ENCODE measurements around the gene FXYD5.

FXYD5 gene

DNA sequence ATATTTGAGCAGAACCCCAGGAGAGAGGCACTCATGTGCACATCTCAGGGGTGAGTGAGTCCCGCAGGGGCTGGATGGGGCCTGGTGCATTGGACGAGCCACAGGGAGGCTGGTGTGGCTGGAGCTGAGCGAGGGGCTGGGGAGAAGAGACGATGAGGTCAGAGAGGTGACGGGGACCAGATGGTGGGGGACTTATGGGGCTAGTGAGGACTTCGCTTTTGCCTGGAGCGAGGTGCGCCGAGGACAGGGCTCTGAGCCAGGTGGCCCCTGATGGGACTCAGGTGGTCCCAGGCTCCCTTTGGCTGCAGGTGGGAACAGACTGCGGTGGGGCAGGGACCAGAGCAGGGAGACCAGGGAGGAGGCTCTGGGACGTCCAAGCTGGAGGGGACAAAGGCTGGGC lies 45.8 kb upstream of the FXYD5 start:
- no peak overlapping the region for H3K4me3 ChIP-seq (replicated peaks; ENCODE audit: low read depth, low read length)
- no peak for DNase-seq (ENCODE audit: extremely low read depth, low read depth)
- TF ChIP-seq, protein P1, sequence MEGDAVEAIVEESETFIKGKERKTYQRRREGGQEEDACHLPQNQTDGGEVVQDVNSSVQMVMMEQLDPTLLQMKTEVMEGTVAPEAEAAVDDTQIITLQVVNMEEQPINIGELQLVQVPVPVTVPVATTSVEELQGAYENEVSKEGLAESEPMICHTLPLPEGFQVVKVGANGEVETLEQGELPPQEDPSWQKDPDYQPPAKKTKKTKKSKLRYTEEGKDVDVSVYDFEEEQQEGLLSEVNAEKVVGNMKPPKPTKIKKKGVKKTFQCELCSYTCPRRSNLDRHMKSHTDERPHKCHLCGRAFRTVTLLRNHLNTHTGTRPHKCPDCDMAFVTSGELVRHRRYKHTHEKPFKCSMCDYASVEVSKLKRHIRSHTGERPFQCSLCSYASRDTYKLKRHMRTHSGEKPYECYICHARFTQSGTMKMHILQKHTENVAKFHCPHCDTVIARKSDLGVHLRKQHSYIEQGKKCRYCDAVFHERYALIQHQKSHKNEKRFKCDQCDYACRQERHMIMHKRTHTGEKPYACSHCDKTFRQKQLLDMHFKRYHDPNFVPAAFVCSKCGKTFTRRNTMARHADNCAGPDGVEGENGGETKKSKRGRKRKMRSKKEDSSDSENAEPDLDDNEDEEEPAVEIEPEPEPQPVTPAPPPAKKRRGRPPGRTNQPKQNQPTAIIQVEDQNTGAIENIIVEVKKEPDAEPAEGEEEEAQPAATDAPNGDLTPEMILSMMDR (IDR thresholded peaks at IDR 0.05; ENCODE audit: low read depth, low read length, missing control alignments): no peak

DNA sequence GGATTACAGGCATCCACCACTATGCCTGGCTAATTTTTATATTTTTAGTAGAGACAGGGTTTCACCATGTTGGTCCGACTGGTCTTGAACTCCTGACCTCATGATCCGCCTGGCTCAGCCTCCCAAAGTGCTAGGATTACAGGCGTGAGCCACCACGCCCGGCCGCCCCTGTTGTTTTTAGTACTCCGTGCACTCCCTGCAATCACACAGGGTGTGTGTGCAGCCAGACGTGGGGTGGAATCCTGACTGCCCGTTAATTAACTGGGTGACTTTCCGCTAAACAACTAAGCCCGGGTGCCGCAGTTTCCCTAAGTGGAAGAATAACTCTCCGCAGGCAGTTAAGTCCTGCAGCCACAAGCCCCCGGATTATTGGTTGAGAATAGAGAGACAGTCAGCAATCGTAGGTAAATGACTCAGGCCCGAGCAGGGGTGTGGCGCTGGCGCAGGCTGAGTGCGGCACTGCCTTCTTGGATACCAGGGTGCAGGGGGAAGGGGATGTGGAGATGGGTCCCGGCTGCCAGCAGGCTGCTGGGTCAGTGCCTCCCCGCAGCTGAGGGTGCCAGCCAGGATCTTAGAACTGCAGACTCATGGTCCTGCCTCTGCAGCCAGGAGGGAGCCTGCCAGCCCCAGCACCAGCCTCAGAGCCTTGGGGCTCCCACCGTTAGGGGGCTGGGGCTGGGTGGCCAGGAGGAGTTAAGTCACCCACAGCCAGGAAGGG lies 45.0 kb upstream of the FXYD5 start:
- H3K4me3 ChIP-seq (replicated peaks; ENCODE audit: low read depth, low read length): no peak overlapping the region
- TF ChIP-seq, protein P1 (IDR thresholded peaks at IDR 0.05; ENCODE audit: low read depth, low read length, missing control alignments): no peak
- no peak for DNase-seq (ENCODE audit: extremely low read depth, low read depth)

GRCh38 chr19:35110974-35111373 lies 43.6 kb upstream of the FXYD5 start:
- DNase-seq (ENCODE audit: extremely low read depth, low read depth): no peak
- TF ChIP-seq, protein P1 (IDR thresholded peaks at IDR 0.05; ENCODE audit: low read depth, low read length, missing control alignments): no peak
- H3K4me3 ChIP-seq (replicated peaks; ENCODE audit: low read depth, low read length): no peak overlapping the region

GRCh38 chr19:35112995-35113688 lies 41.4 kb upstream of the FXYD5 start:
- no peak for DNase-seq (ENCODE audit: extremely low read depth, low read depth)
- TF ChIP-seq, protein P1 (IDR thresholded peaks at IDR 0.05; ENCODE audit: low read depth, low read length, missing control alignments): no peak
- no peak overlapping the region for H3K4me3 ChIP-seq (replicated peaks; ENCODE audit: low read depth, low read length)

DNA sequence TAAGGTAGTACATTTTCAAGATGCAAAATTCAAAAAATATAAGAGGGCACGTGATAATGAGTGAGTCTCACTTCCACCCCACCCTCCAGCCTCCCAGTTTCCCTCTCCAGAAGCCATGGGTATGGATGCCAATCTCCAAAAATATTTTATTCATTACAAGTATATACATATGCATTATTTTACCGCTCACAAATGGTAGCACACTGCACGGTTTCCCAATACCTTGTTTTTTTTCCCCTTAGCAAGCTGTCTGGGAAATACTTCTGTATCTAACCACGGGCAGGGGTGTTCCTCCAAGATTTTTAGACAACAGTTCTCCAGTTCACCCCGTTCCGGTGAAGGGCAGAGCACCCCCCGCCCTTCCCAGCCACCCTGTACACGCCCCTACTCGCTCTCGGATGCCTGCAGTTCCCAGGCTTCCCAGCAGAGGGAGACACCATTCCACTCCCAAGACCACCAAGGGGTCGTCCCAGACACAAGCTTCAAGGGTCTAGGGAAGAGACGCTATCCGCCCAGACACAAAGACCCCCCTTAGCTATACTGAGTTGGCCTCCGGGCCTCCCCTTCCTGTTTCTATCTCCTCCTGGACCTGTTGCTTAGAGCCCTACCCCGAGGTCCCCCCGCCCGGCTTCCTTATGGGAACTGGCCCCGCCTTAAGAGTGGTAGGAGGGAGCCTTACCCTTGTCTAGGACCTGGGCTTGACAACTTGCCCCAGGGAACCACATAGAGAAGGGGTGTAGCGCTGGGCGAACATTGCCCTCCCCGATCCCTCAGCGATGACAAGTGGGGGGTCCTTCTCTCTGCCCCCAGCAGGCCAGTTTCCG lies 40.0 kb upstream of the FXYD5 start:
- H3K4me3 ChIP-seq (replicated peaks; ENCODE audit: low read depth, low read length): no peak overlapping the region

More for the DNA sequence above, 40.0 kb upstream of the FXYD5 start:
- DNase-seq (ENCODE audit: extremely low read depth, low read depth): no peak
- TF ChIP-seq, protein P1 (IDR thresholded peaks at IDR 0.05; ENCODE audit: low read depth, low read length, missing control alignments): peak; percentile 99
